Suprapubic skin (tissue), 3 donors: ENCODE data around the gene PWWP2B.

Experiments
- POLR2A ChIP-seq, 2 donors: fragments of 450-650 bp; IDR thresholded peaks; one replicate each; pipeline ENCODE4 v1.6.1; 2017; ENCODE audit warnings: antibody characterized with exemption in 2 of 2, mild to moderate bottlenecking in 2 of 2, moderate library complexity in 2 of 2
- TF ChIP-seq, protein P1 (sequence below), 2 donors: fragments of 200-600 bp in 1 of 2; fragments of 450-650 bp in 1 of 2; sonication (generic) in 1 of 2; IDR thresholded peaks; one replicate each; pipeline ENCODE4 v1.5.1; 2016 to 2019; ENCODE audit warnings: antibody characterized with exemption in 2 of 2, mild to moderate bottlenecking in 1 of 2, moderate library complexity in 1 of 2

GRCh38 chr10:132449051-132449810 lies 52.2 kb downstream of the PWWP2B start:
- no peak for TF ChIP-seq POLR2A (IDR thresholded peaks at IDR 0.05)
- TF ChIP-seq, protein P1, sequence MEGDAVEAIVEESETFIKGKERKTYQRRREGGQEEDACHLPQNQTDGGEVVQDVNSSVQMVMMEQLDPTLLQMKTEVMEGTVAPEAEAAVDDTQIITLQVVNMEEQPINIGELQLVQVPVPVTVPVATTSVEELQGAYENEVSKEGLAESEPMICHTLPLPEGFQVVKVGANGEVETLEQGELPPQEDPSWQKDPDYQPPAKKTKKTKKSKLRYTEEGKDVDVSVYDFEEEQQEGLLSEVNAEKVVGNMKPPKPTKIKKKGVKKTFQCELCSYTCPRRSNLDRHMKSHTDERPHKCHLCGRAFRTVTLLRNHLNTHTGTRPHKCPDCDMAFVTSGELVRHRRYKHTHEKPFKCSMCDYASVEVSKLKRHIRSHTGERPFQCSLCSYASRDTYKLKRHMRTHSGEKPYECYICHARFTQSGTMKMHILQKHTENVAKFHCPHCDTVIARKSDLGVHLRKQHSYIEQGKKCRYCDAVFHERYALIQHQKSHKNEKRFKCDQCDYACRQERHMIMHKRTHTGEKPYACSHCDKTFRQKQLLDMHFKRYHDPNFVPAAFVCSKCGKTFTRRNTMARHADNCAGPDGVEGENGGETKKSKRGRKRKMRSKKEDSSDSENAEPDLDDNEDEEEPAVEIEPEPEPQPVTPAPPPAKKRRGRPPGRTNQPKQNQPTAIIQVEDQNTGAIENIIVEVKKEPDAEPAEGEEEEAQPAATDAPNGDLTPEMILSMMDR (IDR thresholded peaks at IDR 0.05), result no peak
